ENCODE results near the gene POFUT2. TPM values are rescaled to one million over a fixed set of nuclear protein-coding genes. Genes with fewer than 3 reads are reported as not detected.

Gene POFUT2
- polyA plus RNA-seq, 1 donor from 2014 or later: 25.4 TPM

- H3K79me2 ChIP-seq (replicated peaks; ENCODE audit: insufficient read depth, low read length): peaks cover 7% of the 10 kb centered on the region
- no peaks in the 10 kb centered on the region for H3K27me3 ChIP-seq (ENCODE audit: insufficient read depth, low read depth, low read length)
- no peaks in the 10 kb centered on the region for H3K9me3 ChIP-seq (ENCODE audit: low read length)
- no peak overlapping the region for H2AFZ ChIP-seq (ENCODE audit: low read depth, low read length)
- H3K4me3 ChIP-seq (ENCODE audit: low read length): peak overlapping the region; percentile 84
- TF ChIP-seq EP300 (conservative IDR thresholded peaks at IDR 0.05; ENCODE audit: poor library complexity, severe bottlenecking): no peak
- TF ChIP-seq SMC3 (conservative IDR thresholded peaks at IDR 0.05; ENCODE audit: poor library complexity): no peak
- no peak for TF ChIP-seq POLR2AphosphoS5 (IDR thresholded peaks at IDR 0.05)
- TF ChIP-seq REST (IDR thresholded peaks at IDR 0.05; ENCODE audit: borderline replicate concordance): no peak
- TF ChIP-seq TAF1 (IDR thresholded peaks at IDR 0.05; ENCODE audit: low read depth): no peak
- TF ChIP-seq RAD21 (conservative IDR thresholded peaks at IDR 0.05): no peak
- H3K27ac ChIP-seq (ENCODE audit: low read length): no peak overlapping the region
- H3K36me3 ChIP-seq (ENCODE audit: insufficient read depth, low read length): no peaks in the 10 kb centered on the region
- H3K9me2 ChIP-seq (ENCODE audit: insufficient read depth, low read length): no peaks in the 10 kb centered on the region
- no peaks in the 10 kb centered on the region for H4K20me1 ChIP-seq (ENCODE audit: insufficient read depth)
- no peaks in the 10 kb centered on the region for H3F3A ChIP-seq (ENCODE audit: insufficient read depth, low read length, poor library complexity, severe bottlenecking)
- peak overlapping the region; percentile 70 for H3K4me2 ChIP-seq (ENCODE audit: low read length)
- H3K9ac ChIP-seq (ENCODE audit: low read length): peak overlapping the region; percentile 85
Measured at GRCh38 chr21:45288441-45288841, 746 bp upstream of the POFUT2 start.

GRCh38 chr21:45286671-45287437 lies 841 bp downstream of the POFUT2 start:
- Histone ChIP-seq H3K36me3 (ENCODE audit: insufficient read depth, low read length) (no peaks in the 10 kb centered on the region), H3K79me2 (replicated peaks; ENCODE audit: insufficient read depth, low read length) (peaks cover 7% of the 10 kb centered on the region), H3F3A (ENCODE audit: insufficient read depth, low read length, poor library complexity, severe bottlenecking) (no peaks in the 10 kb centered on the region), H3K27me3 (ENCODE audit: insufficient read depth, low read depth, low read length) (no peaks in the 10 kb centered on the region), H3K9me2 (ENCODE audit: insufficient read depth, low read length) (no peaks in the 10 kb centered on the region), H2AFZ (ENCODE audit: low read depth, low read length) (no peak overlapping the region), H3K4me2 (ENCODE audit: low read length) (peak overlapping the region; percentile 75), H3K9me3 (ENCODE audit: low read length) (no peaks in the 10 kb centered on the region), H3K27ac (ENCODE audit: low read length) (peak overlapping the region; percentile 81), H4K20me1 (ENCODE audit: insufficient read depth) (no peaks in the 10 kb centered on the region), H3K4me3 (ENCODE audit: low read length) (peak overlapping the region; percentile 84), H3K9ac (ENCODE audit: low read length) (peak overlapping the region; percentile 85)
- TF ChIP-seq MXI1 (conservative IDR thresholded peaks at IDR 0.05; ENCODE audit: poor library complexity, severe bottlenecking): peak; percentile 61
- TF ChIP-seq EP300 (conservative IDR thresholded peaks at IDR 0.05; ENCODE audit: poor library complexity, severe bottlenecking): no peak

GRCh38 chr21:45285266-45285931 lies 2.3 kb downstream of the POFUT2 start:
- no peak overlapping the region for H2AFZ ChIP-seq (ENCODE audit: low read depth, low read length)
- H3F3A ChIP-seq (ENCODE audit: insufficient read depth, low read length, poor library complexity, severe bottlenecking): no peaks in the 10 kb centered on the region
- H3K9me3 ChIP-seq (ENCODE audit: low read length): no peaks in the 10 kb centered on the region
- no peaks in the 10 kb centered on the region for H3K36me3 ChIP-seq (ENCODE audit: insufficient read depth, low read length)
- H3K4me3 ChIP-seq (ENCODE audit: low read length): peak overlapping the region; percentile 77
- no peaks in the 10 kb centered on the region for H3K27me3 ChIP-seq (ENCODE audit: insufficient read depth, low read depth, low read length)
- H3K9ac ChIP-seq (ENCODE audit: low read length): no peak overlapping the region
- no peak overlapping the region for H3K27ac ChIP-seq (ENCODE audit: low read length)
- peaks cover 7% of the 10 kb centered on the region for H3K79me2 ChIP-seq (replicated peaks; ENCODE audit: insufficient read depth, low read length)
- TF ChIP-seq MXI1 (conservative IDR thresholded peaks at IDR 0.05; ENCODE audit: poor library complexity, severe bottlenecking): no peak
- TF ChIP-seq EP300 (conservative IDR thresholded peaks at IDR 0.05; ENCODE audit: poor library complexity, severe bottlenecking): no peak
- H4K20me1 ChIP-seq (ENCODE audit: insufficient read depth): no peaks in the 10 kb centered on the region
- no peaks in the 10 kb centered on the region for H3K9me2 ChIP-seq (ENCODE audit: insufficient read depth, low read length)
- H3K4me2 ChIP-seq (ENCODE audit: low read length): no peak overlapping the region
